ENCODE results near the gene CDK5R1.

- TF ChIP-seq CTCF (conservative IDR thresholded peaks at IDR 0.05; ENCODE audit: low read depth, low read length) (no peak), EZH2 (IDR thresholded peaks at IDR 0.05; ENCODE audit: borderline replicate concordance, low read depth, low read length, poor library complexity, severe bottlenecking) (no peak)
These were observed 36.8 kb upstream of the CDK5R1 start for GRCh38 chr17:32449963-32450362.

All from A673 (cell line).